OCI-LY7 (cell line): ENCODE results near the gene DDIAS.

Experiments
- CTCF ChIP-seq: fragments of 200-600 bp; sonication (generic); conservative IDR thresholded peaks from 2 replicates; pipeline ENCODE4 v1.5.1; 2014; ENCODE audit warnings: mild to moderate bottlenecking, antibody characterized with exemption, low read length, moderate library complexity, mixed read lengths
- EZH2phosphoT487 ChIP-seq: fragments of 200-600 bp; sonication (generic); IDR thresholded peaks from 2 replicates; pipeline ENCODE4 v1.6.1; 2018; ENCODE audit warnings: low read depth, borderline replicate concordance, mild to moderate bottlenecking, mixed run types, antibody characterized with exemption, low read length, moderate library complexity, mixed read lengths

- TF ChIP-seq CTCF (no peak), EZH2phosphoT487 (no peak)
These were observed 77.0 kb downstream of the DDIAS start for GRCh38 chr11:82978422-82979099.
